HG03565 (cell line): ENCODE data around the gene CSF2.
"Not testable (repeated sequence)": the region's sequence is repeated elsewhere in the genome, so short reads cannot be mapped to it uniquely, and the experiment has no call there.

Experiments
- ATAC-seq: cut with Tn5 transposase; IDR thresholded peaks from one replicate; pipeline ENCODE4 v1.9.1; 2021; ENCODE audit warnings: mild to moderate bottlenecking, moderate library complexity; ENCODE audit not compliant: unreplicated experiment

Gene CSF2

DNA sequence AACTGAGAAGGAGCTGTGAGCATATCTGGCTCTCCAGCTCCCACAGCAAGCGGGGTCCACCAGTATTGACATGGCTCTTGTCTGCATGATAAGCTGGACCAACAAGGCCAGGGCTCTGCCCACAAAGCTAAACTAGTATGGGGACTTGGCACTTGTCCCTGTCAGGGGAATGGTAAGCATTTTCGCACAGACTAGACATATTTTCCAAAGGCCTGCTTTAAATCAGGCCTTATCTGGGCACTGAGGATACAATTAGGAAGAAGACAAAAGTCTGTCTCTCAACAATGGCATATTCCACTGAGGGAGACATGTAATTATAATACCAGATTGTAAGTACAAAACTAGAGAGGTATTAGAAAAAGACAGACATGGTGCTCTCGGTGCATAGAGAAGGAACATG, 32.1 kb downstream of the CSF2 start:
- no peak for ATAC-seq

DNA sequence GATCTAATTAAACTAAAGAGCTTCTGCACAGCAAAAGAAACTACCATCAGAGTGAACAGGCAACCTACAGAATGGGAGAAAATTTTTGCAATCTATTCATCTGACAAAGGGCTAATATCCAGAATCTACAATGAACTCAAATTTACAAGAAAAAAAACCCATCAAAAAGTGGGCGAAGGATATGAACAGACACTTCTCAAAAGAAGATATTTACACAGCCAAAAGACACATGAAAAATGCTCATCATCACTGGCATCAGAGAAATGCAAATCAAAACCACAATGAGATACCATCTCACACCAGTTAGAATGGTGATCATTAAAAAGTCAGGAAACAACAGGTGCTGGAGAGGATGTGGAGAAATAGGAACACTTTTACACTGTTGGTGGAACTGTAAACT, 34.9 kb downstream of the CSF2 start:
- ATAC-seq: not testable (repeated sequence)

GRCh38 chr5:132108957-132109356, 35.4 kb downstream of the CSF2 start:
- not testable (repeated sequence) for ATAC-seq

- ATAC-seq: no peak
These were observed 36.0 kb downstream of the CSF2 start for GRCh38 chr5:132109494-132110053.

DNA sequence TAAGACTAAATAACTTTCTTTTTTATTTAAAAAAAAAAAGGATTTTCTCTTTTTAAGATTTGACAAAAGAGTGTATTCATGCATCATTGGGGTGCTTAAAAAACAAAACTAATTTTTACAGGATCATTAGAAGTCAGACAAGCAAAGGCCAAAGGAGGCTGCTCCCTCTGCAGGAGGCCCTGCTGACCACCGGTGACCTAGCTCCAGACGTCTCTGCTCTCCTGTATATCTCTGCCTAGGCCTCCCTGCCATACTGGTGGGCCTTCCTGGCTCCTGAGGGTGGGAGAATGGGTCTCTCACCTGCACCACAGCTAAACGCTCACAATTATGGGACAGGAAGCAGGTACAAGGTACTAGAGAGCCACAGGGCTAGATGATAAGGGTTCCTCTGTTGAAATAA, 36.6 kb downstream of the CSF2 start:
- no peak for ATAC-seq

- no peak for ATAC-seq
These were observed 37.3 kb downstream of the CSF2 start for GRCh38 chr5:132110930-132111329.

DNA sequence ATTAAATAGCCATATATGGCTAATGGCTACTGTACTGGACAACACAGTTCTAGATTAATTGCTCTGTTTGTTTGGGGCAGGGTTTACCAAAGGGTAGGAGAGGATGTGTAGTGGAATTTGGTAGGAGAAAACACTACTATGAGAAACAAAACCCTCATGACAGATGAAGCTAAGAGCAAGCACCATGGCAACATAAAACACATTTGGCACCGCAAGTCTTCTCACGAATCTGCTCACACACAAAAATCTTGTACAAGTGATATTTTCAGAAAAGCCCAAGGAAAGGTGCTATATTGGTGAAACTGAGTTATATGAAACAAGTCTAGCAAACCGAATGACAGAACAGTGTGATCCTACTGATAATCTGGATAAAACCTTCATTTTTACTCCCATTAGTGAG, 38.5 kb downstream of the CSF2 start:
- no peak for ATAC-seq

- ATAC-seq: no peak
These were observed 40.8 kb downstream of the CSF2 start for GRCh38 chr5:132114150-132115121.

DNA sequence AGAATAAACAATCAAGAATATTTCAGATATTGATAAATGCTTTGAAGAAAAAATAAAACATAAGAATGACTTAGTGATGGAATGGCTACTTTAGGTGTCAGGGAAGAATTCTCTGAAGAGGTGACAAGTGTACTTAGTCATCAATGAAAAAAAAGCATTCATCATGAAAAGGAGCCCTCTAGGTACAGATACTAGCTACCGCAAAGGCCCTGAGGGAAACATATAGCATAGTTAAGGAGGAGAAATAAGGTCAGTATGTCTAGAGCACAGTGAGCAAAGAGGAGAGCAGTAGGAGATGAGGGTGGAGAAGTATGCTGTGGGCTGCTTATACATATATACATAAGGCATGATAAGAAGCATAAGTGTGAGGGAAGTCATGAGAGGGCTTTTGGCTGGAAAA, 41.8 kb downstream of the CSF2 start:
- ATAC-seq: no peak

- ATAC-seq: no peak
These were observed 42.5 kb downstream of the CSF2 start for GRCh38 chr5:132116072-132116471.

DNA sequence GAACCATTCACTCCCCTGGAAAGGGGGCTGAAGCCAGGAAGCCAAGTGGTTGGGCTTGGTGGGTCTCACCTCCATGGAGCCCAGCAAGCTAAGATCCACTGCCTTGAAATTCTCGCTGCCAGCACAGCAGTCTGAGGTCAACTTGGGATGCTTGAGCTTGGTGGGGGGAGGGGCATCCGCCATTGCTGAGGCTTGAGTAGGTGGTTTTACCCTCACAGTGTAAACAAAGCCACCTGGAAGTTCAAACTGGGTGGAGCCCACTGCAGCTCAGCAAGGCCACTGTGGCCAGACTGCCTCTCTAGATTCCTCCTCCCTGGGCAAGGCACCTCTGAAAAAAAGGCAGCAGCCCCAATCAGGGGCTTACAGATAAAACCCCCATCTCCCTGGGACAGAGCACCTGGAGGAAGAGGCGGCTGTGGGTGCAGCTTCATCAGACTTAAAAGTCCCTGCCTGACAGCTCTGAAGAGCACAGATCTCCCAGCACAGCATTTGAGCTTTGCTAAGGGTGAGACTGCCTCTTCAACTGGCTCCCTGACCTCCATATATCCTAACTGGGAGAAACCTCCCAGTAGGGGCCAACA, 43.4 kb downstream of the CSF2 start:
- not testable (repeated sequence) for ATAC-seq

- not testable (repeated sequence) for ATAC-seq
These were observed 47.1 kb downstream of the CSF2 start for GRCh38 chr5:132120717-132121116.

- ATAC-seq: not testable (repeated sequence)
These were observed 49.4 kb downstream of the CSF2 start for GRCh38 chr5:132122971-132123370.

DNA sequence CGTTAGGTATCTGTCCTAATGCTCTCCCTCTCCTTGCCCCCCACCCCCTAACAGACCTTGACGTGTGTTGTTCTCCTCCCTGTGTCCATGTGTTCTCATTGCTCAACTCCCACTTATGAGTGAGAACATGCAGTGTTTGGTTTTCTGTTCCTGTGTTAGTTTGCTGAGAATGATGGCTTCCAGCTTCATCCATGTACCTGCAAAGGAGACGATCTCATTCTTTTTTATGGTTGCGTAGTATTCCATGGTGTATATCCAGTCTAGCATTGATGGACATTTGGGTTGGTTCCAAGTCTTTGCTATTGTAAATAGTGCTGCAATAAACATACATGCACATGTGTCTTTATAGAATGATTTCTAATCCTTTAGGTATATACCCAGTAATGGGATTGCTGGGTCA, 50.0 kb downstream of the CSF2 start:
- not testable (repeated sequence) for ATAC-seq
